T-helper 1 cell treated with Interleukin-12 subunit alpha and Interleukin-12 subunit beta and Interleukin-4 antibody, amounts not matched to agents 30 μg/mL and 1 μg/mL, for 36 hours (primary cell): Measurements from ENCODE around the gene NHLH2.

Experiments
- H3K27ac Mint-ChIP-seq: one replicate; pipeline ENCODE4 v1.8.0; 2021; ENCODE audit warnings: mild to moderate bottlenecking, mixed read lengths
- H3K27me3 Mint-ChIP-seq: one replicate; pipeline ENCODE4 v1.8.0; 2021; ENCODE audit warnings: low read depth, mixed read lengths
- H3K36me3 Mint-ChIP-seq: one replicate; pipeline ENCODE4 v1.8.0; 2021; ENCODE audit warnings: low read depth, mixed read lengths
- H3K4me1 Mint-ChIP-seq: one replicate; pipeline ENCODE4 v1.8.0; 2021; ENCODE audit warnings: low read depth, mixed read lengths
- H3K4me3 Mint-ChIP-seq: one replicate; pipeline ENCODE4 v1.8.0; 2021; ENCODE audit warnings: mild to moderate bottlenecking, moderate library complexity, mixed read lengths
- H3K9me3 Mint-ChIP-seq: one replicate; pipeline ENCODE4 v1.8.0; 2021; ENCODE audit warnings: mixed read lengths

NHLH2 gene

DNA sequence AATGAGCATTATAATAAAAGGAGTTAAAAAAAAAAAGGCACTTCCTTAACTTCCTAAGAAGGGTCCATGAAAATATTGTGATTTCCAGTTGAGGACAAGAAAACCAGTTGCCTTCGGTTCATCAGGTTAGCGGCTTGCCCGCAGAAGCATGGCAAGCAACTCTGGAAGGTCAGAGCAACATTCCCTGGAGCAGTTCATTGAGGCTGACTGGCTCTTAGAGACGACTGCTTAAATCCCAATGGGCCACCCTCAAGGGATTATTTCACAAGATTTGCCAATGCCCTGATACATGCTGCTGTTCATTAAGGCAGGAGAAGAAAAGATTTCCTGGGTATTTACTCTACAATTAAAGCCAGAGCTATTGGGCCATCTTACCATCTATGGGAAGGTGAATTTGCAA is 43.4 kb downstream of the NHLH2 start:
- Mint-ChIP-seq H3K27me3 (peaks cover 16% of the 10 kb centered on the region), H3K36me3 (no peaks in the 10 kb centered on the region), H3K9me3 (no peaks in the 10 kb centered on the region), H3K27ac (no peak overlapping the region), H3K4me1 (no peaks in the 10 kb centered on the region), H3K4me3 (no peak overlapping the region)

DNA sequence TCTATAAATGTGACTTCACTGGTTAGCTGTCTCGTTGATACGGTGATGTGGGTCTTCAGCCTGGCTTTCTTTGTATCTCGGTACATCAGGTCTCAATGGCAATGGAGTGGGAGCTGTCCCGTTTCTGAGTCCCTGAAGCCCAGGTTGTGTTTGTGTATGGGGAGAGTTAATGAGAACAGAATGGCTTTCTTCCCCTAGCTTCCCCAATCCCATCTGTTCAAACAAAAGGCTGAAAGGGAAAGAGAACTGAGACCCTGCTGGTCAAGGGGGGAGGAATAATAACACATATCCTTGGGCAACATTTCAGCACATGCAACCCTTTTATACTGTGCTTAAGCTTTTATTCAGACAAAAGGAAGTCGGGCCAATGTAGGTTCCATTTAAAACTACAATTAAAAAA is 44.0 kb downstream of the NHLH2 start:
- Mint-ChIP-seq H3K4me3 (no peak overlapping the region), H3K4me1 (no peaks in the 10 kb centered on the region), H3K9me3 (no peaks in the 10 kb centered on the region), H3K36me3 (no peaks in the 10 kb centered on the region), H3K27ac (no peak overlapping the region), H3K27me3 (peaks cover 18% of the 10 kb centered on the region)

DNA sequence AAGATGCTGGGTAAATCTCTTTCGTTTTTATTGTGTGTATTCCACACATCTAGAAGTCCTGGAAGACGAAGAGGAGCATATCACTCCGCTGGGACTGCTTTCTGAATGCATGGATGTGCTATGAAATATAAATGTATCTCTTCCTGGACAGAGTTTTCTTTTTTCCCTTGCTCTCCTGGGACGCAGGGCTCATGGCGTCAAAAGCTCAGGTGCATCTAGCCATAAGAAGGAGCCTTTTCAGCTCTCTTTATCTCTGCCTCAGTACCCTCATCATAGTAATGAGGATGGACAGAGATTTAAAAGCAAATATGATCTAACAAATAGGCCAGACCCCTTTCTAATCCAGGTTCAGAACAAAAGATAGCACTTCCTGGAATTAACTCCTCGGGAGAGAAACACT is 44.9 kb downstream of the NHLH2 start:
- Mint-ChIP-seq H3K27ac (no peak overlapping the region), H3K9me3 (no peaks in the 10 kb centered on the region), H3K36me3 (no peaks in the 10 kb centered on the region), H3K27me3 (peaks cover 18% of the 10 kb centered on the region), H3K4me3 (no peak overlapping the region), H3K4me1 (no peaks in the 10 kb centered on the region)

- Mint-ChIP-seq H3K4me3 (no peak overlapping the region), H3K36me3 (no peaks in the 10 kb centered on the region), H3K27me3 (peaks cover 20% of the 10 kb centered on the region), H3K4me1 (no peaks in the 10 kb centered on the region), H3K9me3 (no peaks in the 10 kb centered on the region), H3K27ac (no peak overlapping the region)
Observed at GRCh38 chr1:115794976-115795639, 45.8 kb downstream of the NHLH2 start.

DNA sequence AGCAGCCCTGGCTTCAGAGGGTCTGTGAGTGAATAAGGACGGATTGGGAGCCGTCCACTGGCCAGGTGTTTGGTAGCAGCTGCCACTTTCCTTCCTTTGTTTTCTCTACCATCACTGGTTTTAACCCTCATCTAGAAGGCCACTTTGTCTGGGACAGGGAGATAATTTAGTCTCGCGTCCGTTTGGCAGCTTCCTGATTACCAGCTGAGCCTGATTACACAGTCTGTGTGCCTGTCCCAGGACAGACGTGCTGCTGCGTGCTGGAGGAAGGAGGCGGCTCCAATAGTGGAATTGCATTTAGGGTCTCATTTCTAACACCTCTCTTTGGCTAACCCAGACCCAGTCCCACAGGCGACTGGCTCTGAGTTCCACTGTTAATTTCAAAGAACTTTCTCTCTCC is 47.8 kb downstream of the NHLH2 start:
- Mint-ChIP-seq H3K27ac (no peak overlapping the region), H3K27me3 (peaks cover 27% of the 10 kb centered on the region), H3K4me1 (no peaks in the 10 kb centered on the region), H3K4me3 (no peak overlapping the region), H3K36me3 (no peaks in the 10 kb centered on the region), H3K9me3 (no peaks in the 10 kb centered on the region)

DNA sequence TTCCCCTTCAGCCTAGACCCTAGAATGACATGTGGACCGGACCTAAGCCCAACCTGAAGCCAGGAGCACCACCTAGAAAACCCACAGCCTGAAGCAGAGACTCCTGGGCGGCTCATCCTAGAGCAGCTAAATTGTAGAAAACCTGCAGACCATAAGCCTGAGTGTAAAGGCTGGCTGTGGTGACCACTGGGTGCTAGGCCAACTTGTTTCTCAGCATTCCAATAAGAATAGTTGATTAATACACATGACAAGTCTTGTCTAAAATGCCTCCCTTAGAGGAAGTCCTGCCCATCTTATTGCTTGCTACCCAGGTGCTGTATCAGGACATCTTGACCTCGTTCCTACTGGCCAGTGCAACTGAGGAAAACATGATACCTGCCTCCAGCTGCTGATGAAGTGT is 49.1 kb downstream of the NHLH2 start:
- H3K4me3 Mint-ChIP-seq = no peak overlapping the region
- no peak overlapping the region for H3K27ac Mint-ChIP-seq
- H3K4me1 Mint-ChIP-seq = no peaks in the 10 kb centered on the region
- peaks cover 30% of the 10 kb centered on the region for H3K27me3 Mint-ChIP-seq
- H3K36me3 Mint-ChIP-seq = no peaks in the 10 kb centered on the region
- no peaks in the 10 kb centered on the region for H3K9me3 Mint-ChIP-seq

DNA sequence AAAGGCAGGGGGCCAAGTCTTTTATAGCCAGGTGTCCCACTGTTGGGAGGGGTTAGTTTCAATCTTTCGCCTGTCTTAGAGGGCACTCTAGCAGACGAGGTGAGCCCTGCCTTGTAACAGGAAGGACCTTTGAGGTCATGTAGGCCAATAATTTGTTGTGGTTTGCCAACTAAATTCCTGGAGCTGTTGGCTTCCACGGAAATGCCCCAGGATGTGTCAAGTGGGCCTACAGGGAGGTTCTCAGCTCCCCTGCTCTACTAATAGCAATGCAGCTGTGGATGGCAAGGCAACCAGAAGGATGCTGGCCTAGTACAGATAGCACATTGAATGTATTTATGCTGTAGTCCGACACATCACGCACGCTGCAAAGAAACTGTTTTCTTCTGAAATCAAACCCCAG is 50.1 kb downstream of the NHLH2 start:
- H3K4me1 Mint-ChIP-seq = no peaks in the 10 kb centered on the region
- peaks cover 33% of the 10 kb centered on the region for H3K27me3 Mint-ChIP-seq
- no peak overlapping the region for H3K27ac Mint-ChIP-seq
- H3K36me3 Mint-ChIP-seq = no peaks in the 10 kb centered on the region
- H3K4me3 Mint-ChIP-seq = no peak overlapping the region
- H3K9me3 Mint-ChIP-seq = no peaks in the 10 kb centered on the region

- H3K9me3 Mint-ChIP-seq = no peaks in the 10 kb centered on the region
- H3K27ac Mint-ChIP-seq = no peak overlapping the region
- no peaks in the 10 kb centered on the region for H3K4me1 Mint-ChIP-seq
- H3K4me3 Mint-ChIP-seq = no peak overlapping the region
- H3K36me3 Mint-ChIP-seq = no peaks in the 10 kb centered on the region
- peaks cover 33% of the 10 kb centered on the region for H3K27me3 Mint-ChIP-seq
Observed at GRCh38 chr1:115790356-115790755, 50.6 kb downstream of the NHLH2 start.
